Cardiac muscle cell (in vitro differentiated cells and primary cell): ENCODE data around the gene ADGRF4. TPM values are rescaled to one million over a fixed set of nuclear protein-coding genes. Genes with fewer than 3 reads are reported as not detected.

Experiments
- DNase-seq, 2 donors: peaks; one replicate each; pipeline versions ENCODE4 v3.0.0 to v3.0.0-alpha.2; 2010 to 2017; ENCODE audit warnings: low read depth in 1 of 2, low spot score in 1 of 2
- H3K27ac ChIP-seq: fragments of 200-600 bp; sonication (generic); 2 replicates; pipeline ENCODE4 v1.5.1; 2016
- H3K27me3 ChIP-seq: fragments of 200-600 bp; sonication (generic); 2 replicates; pipeline ENCODE4 v1.6.0; 2016; ENCODE audit warnings: control low read depth
- H3K36me3 ChIP-seq: fragments of 200-600 bp; sonication (generic); 2 replicates; pipeline ENCODE4 v1.5.1; 2016; ENCODE audit warnings: control low read depth
- H3K4me1 ChIP-seq: fragments of 200-600 bp; sonication (generic); 2 replicates; pipeline ENCODE4 v1.8.1; 2017; ENCODE audit warnings: low read depth, mild to moderate bottlenecking, mixed run types
- H3K4me3 ChIP-seq: fragments of 200-600 bp; sonication (generic); 2 replicates; pipeline ENCODE4 v1.5.1; 2016; ENCODE audit warnings: mild to moderate bottlenecking
- H3K9me3 ChIP-seq: fragments of 200-600 bp; sonication (generic); 2 replicates; pipeline ENCODE4 v1.5.1; 2017; ENCODE audit warnings: low read depth, mild to moderate bottlenecking, control low read depth
- polyA plus RNA-seq: library from polyadenylated mRNA; unstranded; fragments of >200 nt; fragmentation: Nextera tagmentation; extraction: Ambion mirVana; gene quantifications from 2 replicates; pipeline ENCODE4 v1.2.1, GENCODE V29; 2016
- total RNA-seq: library from RNA; depleted of rRNA; stranded (reverse); fragments of >200 nt; gene quantifications from 2 replicates; pipeline ENCODE4 v1.2.3, GENCODE V29; 2016
- TF ChIP-seq, protein P1 (sequence below): IDR thresholded peaks from 2 replicates; pipeline ENCODE4 v1.5.1; 2012; ENCODE audit warnings: low read depth, mild to moderate bottlenecking, low read length

Gene ADGRF4
- total and polyA plus RNA-seq, 2 experiments from 2014 or later: not detected

DNA sequence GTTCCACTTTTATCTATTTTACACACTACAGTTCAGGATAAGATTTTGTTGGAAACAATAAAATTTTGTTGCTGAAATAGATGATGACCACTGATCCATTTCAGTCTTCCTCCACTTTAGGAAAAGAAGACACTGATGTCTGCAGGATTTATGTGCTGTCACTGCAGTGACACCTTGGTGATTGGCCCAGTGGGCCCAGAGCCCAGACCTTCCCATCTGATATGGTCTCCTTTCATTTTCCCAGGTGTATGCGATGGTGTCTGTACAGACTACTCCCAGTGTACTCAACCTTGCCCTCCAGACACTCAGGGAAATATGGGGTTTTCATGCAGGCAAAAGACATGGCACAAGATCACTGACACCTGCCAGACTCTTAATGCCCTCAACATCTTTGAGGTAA lies 19.6 kb upstream of the ADGRF4 start:
- H3K4me3 ChIP-seq: no peak overlapping the region
- DNase-seq: no peak
- no peak overlapping the region for H3K27ac ChIP-seq
- no peaks in the 10 kb centered on the region for H3K4me1 ChIP-seq
- TF ChIP-seq, protein P1, sequence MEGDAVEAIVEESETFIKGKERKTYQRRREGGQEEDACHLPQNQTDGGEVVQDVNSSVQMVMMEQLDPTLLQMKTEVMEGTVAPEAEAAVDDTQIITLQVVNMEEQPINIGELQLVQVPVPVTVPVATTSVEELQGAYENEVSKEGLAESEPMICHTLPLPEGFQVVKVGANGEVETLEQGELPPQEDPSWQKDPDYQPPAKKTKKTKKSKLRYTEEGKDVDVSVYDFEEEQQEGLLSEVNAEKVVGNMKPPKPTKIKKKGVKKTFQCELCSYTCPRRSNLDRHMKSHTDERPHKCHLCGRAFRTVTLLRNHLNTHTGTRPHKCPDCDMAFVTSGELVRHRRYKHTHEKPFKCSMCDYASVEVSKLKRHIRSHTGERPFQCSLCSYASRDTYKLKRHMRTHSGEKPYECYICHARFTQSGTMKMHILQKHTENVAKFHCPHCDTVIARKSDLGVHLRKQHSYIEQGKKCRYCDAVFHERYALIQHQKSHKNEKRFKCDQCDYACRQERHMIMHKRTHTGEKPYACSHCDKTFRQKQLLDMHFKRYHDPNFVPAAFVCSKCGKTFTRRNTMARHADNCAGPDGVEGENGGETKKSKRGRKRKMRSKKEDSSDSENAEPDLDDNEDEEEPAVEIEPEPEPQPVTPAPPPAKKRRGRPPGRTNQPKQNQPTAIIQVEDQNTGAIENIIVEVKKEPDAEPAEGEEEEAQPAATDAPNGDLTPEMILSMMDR: no peak
- H3K27me3 ChIP-seq: no peaks in the 10 kb centered on the region
- no peaks in the 10 kb centered on the region for H3K36me3 ChIP-seq
- H3K9me3 ChIP-seq: no peaks in the 10 kb centered on the region

DNA sequence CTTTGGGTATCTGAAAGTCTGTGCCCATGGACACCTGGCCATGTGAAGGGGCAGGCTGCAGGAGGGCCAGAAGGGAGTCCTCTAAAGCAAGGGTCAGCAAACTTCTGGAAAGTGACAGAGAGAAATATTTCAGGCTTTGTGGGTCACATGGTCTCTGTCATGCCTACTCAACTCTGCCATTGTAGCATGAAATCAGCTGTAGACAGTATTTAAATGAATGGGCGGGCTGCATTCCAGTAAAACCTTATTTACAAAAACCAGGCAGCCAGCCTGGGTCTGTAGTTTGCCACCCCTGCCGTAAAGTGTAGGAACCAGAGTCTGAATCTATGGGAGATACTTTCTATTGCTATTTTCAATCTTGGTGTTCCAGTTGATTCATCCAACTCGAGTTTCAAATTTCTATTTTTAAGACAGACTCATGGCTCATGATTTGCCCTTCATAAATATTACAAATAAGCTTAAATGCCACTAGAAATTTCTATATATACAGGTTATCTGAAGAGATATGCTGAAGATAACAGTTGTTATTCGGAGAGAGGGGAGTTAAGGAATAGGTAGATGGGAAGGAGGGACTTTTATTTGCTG lies 19.0 kb upstream of the ADGRF4 start:
- Histone ChIP-seq H3K4me1 (no peaks in the 10 kb centered on the region), H3K9me3 (no peaks in the 10 kb centered on the region), H3K27me3 (no peaks in the 10 kb centered on the region), H3K27ac (no peak overlapping the region), H3K36me3 (no peaks in the 10 kb centered on the region), H3K4me3 (no peak overlapping the region)
- DNase-seq: no peak
- TF ChIP-seq, protein P1: no peak

GRCh38 chr6:47680051-47680450 lies 18.3 kb upstream of the ADGRF4 start:
- TF ChIP-seq, protein P1: no peak
- Histone ChIP-seq H3K36me3 (no peaks in the 10 kb centered on the region), H3K4me1 (no peaks in the 10 kb centered on the region), H3K9me3 (no peaks in the 10 kb centered on the region), H3K4me3 (no peak overlapping the region), H3K27me3 (no peaks in the 10 kb centered on the region), H3K27ac (no peak overlapping the region)
- no peak for DNase-seq

DNA sequence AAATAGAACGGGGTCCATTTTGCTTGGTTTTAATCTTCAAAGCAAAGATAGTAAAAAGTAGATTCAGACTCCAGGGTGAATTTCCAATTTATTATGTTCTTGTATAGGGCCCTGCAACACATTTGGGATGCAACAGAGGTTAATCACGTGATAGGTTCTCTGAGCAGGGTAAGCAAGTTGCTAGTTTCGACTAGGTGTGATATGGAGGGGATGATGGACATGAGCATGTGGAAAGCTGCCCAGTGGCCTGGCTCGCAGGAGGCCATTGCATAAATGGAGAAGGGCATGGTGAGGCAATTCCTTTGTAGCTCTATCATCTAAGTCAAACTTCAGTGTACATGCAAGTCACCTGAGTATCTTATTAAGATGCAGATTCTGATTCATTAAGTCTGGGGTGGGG lies 17.7 kb upstream of the ADGRF4 start:
- no peak overlapping the region for H3K27ac ChIP-seq
- no peaks in the 10 kb centered on the region for H3K27me3 ChIP-seq
- TF ChIP-seq, protein P1: no peak
- no peaks in the 10 kb centered on the region for H3K4me1 ChIP-seq
- H3K9me3 ChIP-seq: no peaks in the 10 kb centered on the region
- DNase-seq: no peak
- no peaks in the 10 kb centered on the region for H3K36me3 ChIP-seq
- H3K4me3 ChIP-seq: no peak overlapping the region

DNA sequence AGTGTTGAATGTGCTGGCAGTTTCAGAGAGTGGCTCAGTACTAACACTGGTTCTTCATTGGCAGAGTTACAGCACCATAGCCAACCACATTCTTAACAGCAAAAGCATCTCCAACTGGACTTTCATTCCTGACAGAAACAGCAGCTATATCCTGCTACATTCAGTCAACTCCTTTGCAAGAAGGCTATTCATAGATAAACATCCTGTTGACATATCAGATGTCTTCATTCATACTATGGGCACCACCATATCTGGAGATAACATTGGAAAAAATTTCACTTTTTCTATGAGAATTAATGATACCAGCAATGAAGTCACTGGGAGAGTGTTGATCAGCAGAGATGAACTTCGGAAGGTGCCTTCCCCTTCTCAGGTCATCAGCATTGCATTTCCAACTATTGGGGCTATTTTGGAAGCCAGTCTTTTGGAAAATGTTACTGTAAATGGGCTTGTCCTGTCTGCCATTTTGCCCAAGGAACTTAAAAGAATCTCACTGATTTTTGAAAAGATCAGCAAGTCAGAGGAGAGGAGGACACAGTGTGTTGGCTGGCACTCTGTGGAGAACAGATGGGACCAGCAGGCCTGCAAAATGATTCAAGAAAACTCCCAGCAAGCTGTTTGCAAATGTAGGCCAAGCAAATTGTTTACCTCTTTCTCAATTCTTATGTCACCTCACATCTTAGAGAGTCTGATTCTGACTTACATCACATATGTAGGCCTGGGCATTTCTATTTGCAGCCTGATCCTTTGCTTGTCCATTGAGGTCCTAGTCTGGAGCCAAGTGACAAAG lies 17.0 kb upstream of the ADGRF4 start:
- Histone ChIP-seq H3K36me3 (no peaks in the 10 kb centered on the region), H3K9me3 (no peaks in the 10 kb centered on the region), H3K4me1 (no peaks in the 10 kb centered on the region), H3K4me3 (no peak overlapping the region), H3K27me3 (no peaks in the 10 kb centered on the region), H3K27ac (no peak overlapping the region)
- DNase-seq: no peak
- TF ChIP-seq, protein P1: no peak
